ENCODE results near the gene GRIK5. TPM values are rescaled to one million over a fixed set of nuclear protein-coding genes. Genes with fewer than 3 reads are reported as not detected.
"Not testable (repeated sequence)": the region's sequence is repeated elsewhere in the genome, so short reads cannot be mapped to it uniquely, and the experiment has no call there.

Gene GRIK5
- total and polyA plus RNA-seq, 2 donors, result 0.33 to 1.7 TPM

DNA sequence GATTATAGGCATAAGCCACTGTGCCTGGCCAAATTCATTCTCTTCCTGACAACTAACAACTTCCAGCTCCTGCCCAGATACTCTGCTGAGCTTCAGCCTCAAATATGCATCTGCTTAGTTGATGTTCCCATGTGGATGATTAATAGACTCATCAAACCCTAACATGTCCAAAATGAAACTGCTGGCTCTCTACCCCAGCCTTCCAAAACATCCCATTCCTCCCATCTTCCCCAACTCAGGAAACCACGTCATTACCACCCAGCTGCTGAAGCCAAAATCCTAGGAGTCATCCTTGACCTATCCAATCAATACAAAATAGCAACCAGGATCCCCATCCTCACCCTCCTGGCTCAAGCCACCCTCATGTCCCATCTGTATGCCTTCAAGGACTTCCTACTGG lies 41.4 kb upstream of the GRIK5 start:
- no peaks in the 10 kb centered on the region for H3K36me3 ChIP-seq (ENCODE audit: control insufficient read depth in 2 of 2, insufficient read depth in 2 of 2, low read length in 1 of 2)
- H3K4me1 ChIP-seq (ENCODE audit: control insufficient read depth in 2 of 2, insufficient read depth in 2 of 2, low read length in 2 of 2), result peaks cover 0 to 16% of the 10 kb centered on the region in 2 donors
- 96% methylated on average over 1 of the region's 1 CpG for WGBS
- no peak for DNase-seq (ENCODE audit: low read depth in 6 of 9, low spot score in 9 of 9)
- no peak overlapping the region for H3K4me3 ChIP-seq (ENCODE audit: low read length in 2 of 2)
- H3K27me3 ChIP-seq (ENCODE audit: control insufficient read depth in 2 of 2, insufficient read depth in 1 of 2, low read length in 1 of 2), result peaks cover 0 to 2% of the 10 kb centered on the region in 2 donors
- H3K9me3 ChIP-seq (ENCODE audit: control insufficient read depth in 2 of 2, insufficient read depth in 1 of 2, low read length in 1 of 2), result no peaks in the 10 kb centered on the region
- H3K27ac ChIP-seq (ENCODE audit: low read depth in 1 of 2, low read length in 1 of 2), result no peak overlapping the region

DNA sequence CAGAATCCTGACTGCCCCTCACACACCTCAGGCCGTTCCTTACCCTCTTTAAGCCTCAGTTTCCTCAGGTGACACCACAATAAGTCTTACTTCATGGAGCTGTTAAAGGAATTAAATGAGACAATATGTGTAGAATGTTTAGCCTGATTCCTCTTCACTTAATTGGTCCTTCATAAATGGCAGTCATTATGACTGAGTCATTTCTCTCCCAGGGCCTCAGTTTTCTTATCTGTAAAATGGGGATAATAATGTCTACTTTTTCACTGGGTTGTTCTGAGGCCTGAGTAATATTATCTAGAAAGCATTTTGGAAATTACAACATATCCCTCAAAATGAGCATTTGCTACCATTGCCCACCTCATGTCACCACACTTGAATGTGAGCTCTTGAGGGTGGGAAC lies 40.7 kb upstream of the GRIK5 start:
- no peak overlapping the region for H3K27ac ChIP-seq (ENCODE audit: low read depth in 1 of 2, low read length in 1 of 2)
- no peak overlapping the region for H3K4me3 ChIP-seq (ENCODE audit: low read length in 2 of 2)
- no peak for DNase-seq (ENCODE audit: low read depth in 6 of 9, low spot score in 9 of 9)
- peaks cover 0 to 2% of the 10 kb centered on the region in 2 donors for H3K27me3 ChIP-seq (ENCODE audit: control insufficient read depth in 2 of 2, insufficient read depth in 1 of 2, low read length in 1 of 2)
- WGBS, result 94% methylated on average over 1 of the region's 1 CpG
- no peaks in the 10 kb centered on the region for H3K9me3 ChIP-seq (ENCODE audit: control insufficient read depth in 2 of 2, insufficient read depth in 1 of 2, low read length in 1 of 2)
- H3K4me1 ChIP-seq (ENCODE audit: control insufficient read depth in 2 of 2, insufficient read depth in 2 of 2, low read length in 2 of 2), result peaks cover 0 to 16% of the 10 kb centered on the region in 2 donors
- no peaks in the 10 kb centered on the region for H3K36me3 ChIP-seq (ENCODE audit: control insufficient read depth in 2 of 2, insufficient read depth in 2 of 2, low read length in 1 of 2)

DNA sequence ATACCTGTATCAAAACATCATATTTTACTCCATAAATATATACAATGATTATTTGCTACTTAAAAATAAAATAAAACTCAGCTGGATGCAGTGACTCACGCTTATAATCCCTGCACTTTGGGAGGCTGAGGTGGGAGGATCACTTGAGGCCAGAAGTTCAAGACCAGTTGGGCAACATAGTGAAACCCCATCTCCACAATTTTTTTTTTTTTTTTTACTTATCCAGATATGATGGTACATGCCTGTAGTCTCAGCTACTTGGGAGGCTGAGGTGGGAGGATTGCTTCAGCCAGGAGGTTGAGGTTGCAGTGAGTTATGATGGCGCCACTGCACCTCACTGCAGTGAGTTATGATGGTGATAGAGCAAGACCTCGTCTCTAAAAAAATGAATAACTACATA lies 39.9 kb upstream of the GRIK5 start:
- WGBS, result 95% methylated on average over 3 of the region's 3 CpGs
- Histone ChIP-seq H3K27ac (ENCODE audit: low read depth in 1 of 2, low read length in 1 of 2) (no peak overlapping the region), H3K27me3 (ENCODE audit: control insufficient read depth in 2 of 2, insufficient read depth in 1 of 2, low read length in 1 of 2) (no peaks in the 10 kb centered on the region), H3K4me3 (ENCODE audit: low read length in 2 of 2) (no peak overlapping the region), H3K36me3 (ENCODE audit: control insufficient read depth in 2 of 2, insufficient read depth in 2 of 2, low read length in 1 of 2) (no peaks in the 10 kb centered on the region), H3K4me1 (ENCODE audit: control insufficient read depth in 2 of 2, insufficient read depth in 2 of 2, low read length in 2 of 2) (peaks cover 0 to 16% of the 10 kb centered on the region in 2 donors), H3K9me3 (ENCODE audit: control insufficient read depth in 2 of 2, insufficient read depth in 1 of 2, low read length in 1 of 2) (no peaks in the 10 kb centered on the region)
- no peak for DNase-seq (ENCODE audit: low read depth in 6 of 9, low spot score in 9 of 9)

DNA sequence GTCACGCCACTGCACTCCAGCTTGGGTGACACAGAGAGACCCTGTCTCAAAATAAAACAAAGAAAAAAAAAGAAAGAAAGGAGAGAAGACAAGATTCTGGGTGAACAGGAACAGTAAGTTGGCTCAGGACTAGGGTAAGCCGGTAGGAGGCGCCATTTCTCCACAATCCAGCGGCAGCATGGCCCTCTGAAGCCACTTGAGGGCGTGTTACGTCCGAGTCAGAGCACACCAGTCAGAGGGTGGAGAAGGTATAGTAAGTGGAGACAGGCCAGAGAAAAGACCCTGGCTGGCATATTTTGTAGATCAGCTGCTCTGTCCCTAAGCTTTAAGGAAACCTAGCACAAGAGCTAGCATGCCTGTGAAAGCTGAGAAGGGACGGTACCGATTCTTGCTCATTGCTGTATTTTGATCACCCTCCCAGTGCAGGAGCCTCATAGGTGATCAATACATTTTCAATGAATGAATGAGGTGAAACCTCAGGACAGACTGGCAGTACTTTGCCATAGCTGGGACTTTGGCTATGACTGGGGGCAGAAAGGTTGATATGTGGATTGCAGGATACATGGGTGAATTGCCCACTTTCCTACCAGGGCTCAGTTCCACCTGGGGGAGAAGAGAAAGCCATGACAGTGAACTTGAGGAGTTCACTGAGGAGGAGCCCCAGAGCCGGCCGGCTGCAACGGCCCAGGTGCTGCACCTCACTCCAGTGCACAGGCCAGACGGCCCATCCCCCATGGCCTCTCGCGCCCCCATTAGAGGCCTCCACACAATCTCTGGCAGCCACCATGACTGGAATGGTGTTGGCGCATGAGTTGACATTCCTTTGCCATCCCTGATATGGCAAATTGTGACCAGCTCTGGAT lies 38.8 kb upstream of the GRIK5 start:
- Histone ChIP-seq H3K36me3 (ENCODE audit: control insufficient read depth in 2 of 2, insufficient read depth in 2 of 2, low read length in 1 of 2) (no peaks in the 10 kb centered on the region), H3K9me3 (ENCODE audit: control insufficient read depth in 2 of 2, insufficient read depth in 1 of 2, low read length in 1 of 2) (no peaks in the 10 kb centered on the region), H3K27me3 (ENCODE audit: control insufficient read depth in 2 of 2, insufficient read depth in 1 of 2, low read length in 1 of 2) (no peaks in the 10 kb centered on the region), H3K4me1 (ENCODE audit: control insufficient read depth in 2 of 2, insufficient read depth in 2 of 2, low read length in 2 of 2) (peaks cover 0 to 8% of the 10 kb centered on the region in 2 donors), H3K4me3 (ENCODE audit: low read length in 2 of 2) (no peak overlapping the region), H3K27ac (ENCODE audit: low read depth in 1 of 2, low read length in 1 of 2) (no peak overlapping the region)
- WGBS, result 50% methylated on average over 16 of the region's 16 CpGs
- DNase-seq (ENCODE audit: low read depth in 6 of 9, low spot score in 9 of 9), result peak; percentile 61 to 93 (median 83)

DNA sequence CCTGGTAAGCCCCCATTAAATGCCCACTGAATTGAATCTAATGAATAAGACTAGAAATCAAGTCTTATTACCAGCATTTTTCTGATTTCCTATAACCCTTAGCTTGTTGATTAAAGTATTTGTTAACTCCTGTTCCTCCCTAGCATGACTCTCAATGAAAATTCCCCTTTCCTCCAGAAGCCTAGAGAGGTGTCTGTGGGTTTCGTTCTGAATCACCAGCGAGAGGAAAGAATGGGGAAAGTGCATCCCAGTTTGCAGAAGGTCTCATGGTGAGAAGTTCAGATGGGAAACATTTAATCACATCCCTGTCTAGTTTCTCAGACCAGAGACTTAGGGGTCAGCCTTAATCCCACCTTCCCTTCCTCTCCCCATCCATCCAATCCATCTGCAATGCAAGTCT lies 35.4 kb upstream of the GRIK5 start:
- no peaks in the 10 kb centered on the region for H3K27me3 ChIP-seq (ENCODE audit: control insufficient read depth in 2 of 2, insufficient read depth in 1 of 2, low read length in 1 of 2)
- no peaks in the 10 kb centered on the region for H3K9me3 ChIP-seq (ENCODE audit: control insufficient read depth in 2 of 2, insufficient read depth in 1 of 2, low read length in 1 of 2)
- no peak for DNase-seq (ENCODE audit: low read depth in 6 of 9, low spot score in 9 of 9)
- 97% methylated on average over 2 of the region's 2 CpGs for WGBS
- peaks cover 0 to 5% of the 10 kb centered on the region in 2 donors for H3K4me1 ChIP-seq (ENCODE audit: control insufficient read depth in 2 of 2, insufficient read depth in 2 of 2, low read length in 2 of 2)
- no peak overlapping the region for H3K27ac ChIP-seq (ENCODE audit: low read depth in 1 of 2, low read length in 1 of 2)
- H3K4me3 ChIP-seq (ENCODE audit: low read length in 2 of 2), result no peak overlapping the region
- H3K36me3 ChIP-seq (ENCODE audit: control insufficient read depth in 2 of 2, insufficient read depth in 2 of 2, low read length in 1 of 2), result no peaks in the 10 kb centered on the region

DNA sequence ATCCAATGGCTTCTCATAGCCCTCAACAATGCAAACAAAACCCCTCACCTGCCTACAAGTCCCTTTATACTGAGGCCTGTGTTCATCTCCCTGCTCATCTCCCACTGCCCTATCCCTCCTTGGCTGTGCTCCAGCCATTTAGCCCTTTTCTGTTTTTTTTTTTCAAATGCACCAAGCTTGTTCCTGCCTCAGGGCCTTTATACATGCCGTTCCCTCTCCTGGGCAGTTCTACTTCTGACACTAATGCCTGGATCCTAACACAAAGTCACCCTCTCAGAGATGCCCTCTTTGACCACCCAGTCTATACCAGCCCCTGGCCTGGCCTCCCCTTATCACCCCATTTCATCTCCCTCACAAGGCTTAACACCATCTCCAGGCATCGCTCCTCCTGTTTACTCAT lies 32.9 kb upstream of the GRIK5 start:
- H3K4me3 ChIP-seq (ENCODE audit: low read length in 2 of 2), result no peak overlapping the region
- no peaks in the 10 kb centered on the region for H3K36me3 ChIP-seq (ENCODE audit: control insufficient read depth in 2 of 2, insufficient read depth in 2 of 2, low read length in 1 of 2)
- H3K27me3 ChIP-seq (ENCODE audit: control insufficient read depth in 2 of 2, insufficient read depth in 1 of 2, low read length in 1 of 2), result no peaks in the 10 kb centered on the region
- DNase-seq (ENCODE audit: low read depth in 6 of 9, low spot score in 9 of 9), result no peak
- H3K27ac ChIP-seq (ENCODE audit: low read depth in 1 of 2, low read length in 1 of 2), result no peak overlapping the region
- peaks cover 0 to 3% of the 10 kb centered on the region in 2 donors for H3K4me1 ChIP-seq (ENCODE audit: control insufficient read depth in 2 of 2, insufficient read depth in 2 of 2, low read length in 2 of 2)
- no peaks in the 10 kb centered on the region for H3K9me3 ChIP-seq (ENCODE audit: control insufficient read depth in 2 of 2, insufficient read depth in 1 of 2, low read length in 1 of 2)
- WGBS, result 100% methylated on average over 2 of the region's 2 CpGs

DNA sequence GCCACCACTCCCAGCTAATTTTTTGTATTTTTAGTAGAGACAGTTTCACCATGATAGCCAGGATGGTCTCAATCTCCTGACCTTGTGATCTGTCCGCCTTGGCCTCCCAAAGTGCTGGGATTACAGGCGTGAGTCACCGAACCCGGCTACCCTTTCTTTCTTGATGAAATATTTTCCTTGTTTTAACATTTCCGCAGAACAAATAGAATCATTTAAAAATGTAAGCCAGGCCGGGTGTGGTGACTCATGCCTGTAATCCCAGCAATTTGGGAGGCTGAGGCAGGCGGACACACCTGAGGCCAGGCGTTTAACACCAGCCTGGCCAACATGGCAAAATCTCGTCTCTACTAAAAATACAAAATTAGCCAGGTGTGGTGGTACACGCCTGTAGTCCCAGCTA lies 30.2 kb upstream of the GRIK5 start:
- H3K4me3 ChIP-seq (ENCODE audit: low read length in 2 of 2); H3K27me3 ChIP-seq (ENCODE audit: control insufficient read depth in 2 of 2, insufficient read depth in 1 of 2, low read length in 1 of 2); H3K36me3 ChIP-seq (ENCODE audit: control insufficient read depth in 2 of 2, insufficient read depth in 2 of 2, low read length in 1 of 2); DNase-seq (ENCODE audit: low read depth in 6 of 9, low spot score in 9 of 9); H3K9me3 ChIP-seq (ENCODE audit: control insufficient read depth in 2 of 2, insufficient read depth in 1 of 2, low read length in 1 of 2); H3K27ac ChIP-seq (ENCODE audit: low read depth in 1 of 2, low read length in 1 of 2); H3K4me1 ChIP-seq (ENCODE audit: control insufficient read depth in 2 of 2, insufficient read depth in 2 of 2, low read length in 2 of 2): not testable (repeated sequence)
- WGBS, result 97% methylated on average over 10 of the region's 10 CpGs

DNA sequence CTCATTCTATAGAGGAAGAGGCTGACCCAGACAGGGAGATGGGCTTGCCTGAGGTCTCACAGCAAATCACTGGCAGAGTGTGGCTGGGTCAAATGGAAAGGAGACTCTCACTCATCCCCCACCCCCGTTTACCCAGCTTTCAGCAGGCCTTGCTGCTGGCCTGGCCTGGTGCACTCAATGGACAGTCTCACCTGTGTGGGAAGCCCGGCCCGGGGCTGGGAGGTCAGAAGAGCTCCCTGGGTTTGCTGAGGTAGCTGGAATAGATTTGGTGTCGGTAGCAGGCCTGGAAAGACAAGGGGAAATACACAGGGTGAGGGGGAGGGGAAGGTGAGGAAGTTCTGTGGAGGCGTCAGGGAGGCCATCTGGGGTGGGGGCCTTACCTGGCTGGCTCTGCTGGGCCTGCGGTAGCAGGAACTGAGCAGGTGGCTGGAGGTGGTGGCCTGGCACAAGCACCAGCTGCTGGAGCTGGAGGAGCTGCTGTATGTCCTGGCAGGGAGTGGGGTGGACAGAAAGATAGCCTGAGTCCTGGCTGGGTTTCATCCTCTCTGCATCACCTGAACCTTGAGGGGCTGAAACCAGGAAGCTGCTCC lies 29.4 kb upstream of the GRIK5 start:
- Histone ChIP-seq H3K9me3 (ENCODE audit: control insufficient read depth in 2 of 2, insufficient read depth in 1 of 2, low read length in 1 of 2) (no peaks in the 10 kb centered on the region), H3K4me3 (ENCODE audit: low read length in 2 of 2) (no peak overlapping the region), H3K36me3 (ENCODE audit: control insufficient read depth in 2 of 2, insufficient read depth in 2 of 2, low read length in 1 of 2) (no peaks in the 10 kb centered on the region), H3K4me1 (ENCODE audit: control insufficient read depth in 2 of 2, insufficient read depth in 2 of 2, low read length in 2 of 2) (peaks cover 0 to 3% of the 10 kb centered on the region in 2 donors), H3K27me3 (ENCODE audit: control insufficient read depth in 2 of 2, insufficient read depth in 1 of 2, low read length in 1 of 2) (no peaks in the 10 kb centered on the region), H3K27ac (ENCODE audit: low read depth in 1 of 2, low read length in 1 of 2) (no peak overlapping the region)
- 85% methylated on average over 6 of the region's 6 CpGs for WGBS
- no peak for DNase-seq (ENCODE audit: low read depth in 6 of 9, low spot score in 9 of 9)

DNA sequence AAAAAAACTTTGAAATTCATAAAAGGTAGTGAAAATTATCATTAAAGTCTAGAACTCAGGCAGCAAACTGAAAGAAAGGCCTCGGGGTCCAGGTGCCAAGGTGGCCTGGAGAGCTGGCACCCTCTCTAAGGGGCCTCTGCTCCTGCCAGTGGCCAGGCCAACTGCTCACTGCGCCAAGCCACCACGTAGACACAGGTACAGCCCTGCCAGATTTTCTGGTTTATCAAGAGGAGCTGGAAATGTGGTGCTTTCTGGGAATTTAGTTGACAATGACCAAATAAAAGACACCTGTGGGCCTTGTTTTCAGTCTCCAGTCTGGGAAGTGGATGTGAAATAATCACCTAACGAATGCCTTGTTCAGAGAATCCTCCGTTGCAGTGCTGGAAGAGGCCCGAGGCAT lies 28.8 kb upstream of the GRIK5 start:
- Histone ChIP-seq H3K4me3 (ENCODE audit: low read length in 2 of 2) (no peak overlapping the region), H3K9me3 (ENCODE audit: control insufficient read depth in 2 of 2, insufficient read depth in 1 of 2, low read length in 1 of 2) (no peaks in the 10 kb centered on the region), H3K27me3 (ENCODE audit: control insufficient read depth in 2 of 2, insufficient read depth in 1 of 2, low read length in 1 of 2) (no peaks in the 10 kb centered on the region), H3K36me3 (ENCODE audit: control insufficient read depth in 2 of 2, insufficient read depth in 2 of 2, low read length in 1 of 2) (no peaks in the 10 kb centered on the region), H3K4me1 (ENCODE audit: control insufficient read depth in 2 of 2, insufficient read depth in 2 of 2, low read length in 2 of 2) (peaks cover 0 to 3% of the 10 kb centered on the region in 2 donors), H3K27ac (ENCODE audit: low read depth in 1 of 2, low read length in 1 of 2) (no peak overlapping the region)
- DNase-seq (ENCODE audit: low read depth in 6 of 9, low spot score in 9 of 9), result no peak
- 94% methylated on average over 6 of the region's 6 CpGs for WGBS
